DND-41 (cell line): ENCODE data around the gene AGTR1.

Experiments
- ATAC-seq: fragments of 200-7000 bp; cut with Tn5 transposase; 3 replicates; pipeline ENCODE4 v1.9.1; 2021; ENCODE audit warnings: low read depth; ENCODE audit not compliant: insufficient read depth
- DNase-seq: peaks from one replicate; pipeline ENCODE4 v3.0.0-alpha.2; 2020
- H2AFZ ChIP-seq: 2 replicates; pipeline ENCODE4 v1.6.0; 2012; ENCODE audit warnings: low read depth, low read length
- H3K27ac ChIP-seq: 2 replicates; pipeline ENCODE4 v1.5.1; 2012; ENCODE audit warnings: low read length, inconsistent platforms
- H3K27me3 ChIP-seq: fragments of 200-600 bp; sonication (generic); 2 replicates; pipeline ENCODE4 v1.6.0; 2012; ENCODE audit warnings: low read length, mild to moderate bottlenecking, inconsistent platforms; ENCODE audit not compliant: insufficient read depth, poor library complexity
- H3K36me3 ChIP-seq: 2 replicates; pipeline ENCODE4 v1.5.1; 2012; ENCODE audit warnings: low read length, inconsistent platforms; ENCODE audit not compliant: insufficient read depth
- H3K4me1 ChIP-seq: 2 replicates; pipeline ENCODE4 v1.5.1; 2012; ENCODE audit warnings: mild to moderate bottlenecking, low read length; ENCODE audit not compliant: insufficient read depth
- H3K4me2 ChIP-seq: 2 replicates; pipeline ENCODE4 v1.6.0; 2012; ENCODE audit warnings: mild to moderate bottlenecking, moderate library complexity, low read length, inconsistent platforms; ENCODE audit not compliant: insufficient read depth
- H3K4me3 ChIP-seq, 2 experiments: fragments of 200-600 bp in 1 of 2; shearing (Covaris generic) in 1 of 2; 2 replicates each; pipeline ENCODE4 v1.5.1; 2012 to 2016; ENCODE audit warnings: inconsistent platforms in 2 of 2, low read length in 2 of 2, mild to moderate bottlenecking in 2 of 2, low read depth in 1 of 2, moderate library complexity in 1 of 2
- H3K79me2 ChIP-seq: 2 replicates; pipeline ENCODE4 v1.6.0; 2012; ENCODE audit warnings: low read length, inconsistent platforms; ENCODE audit not compliant: insufficient read depth
- H3K9ac ChIP-seq: 2 replicates; pipeline ENCODE4 v1.6.0; 2012; ENCODE audit warnings: low read depth, mild to moderate bottlenecking, inconsistent platforms, low read length, moderate library complexity
- H3K9me3 ChIP-seq: 2 replicates; pipeline ENCODE4 v1.5.1; 2012; ENCODE audit warnings: low read length, moderate library complexity, mild to moderate bottlenecking, inconsistent platforms; ENCODE audit not compliant: insufficient read depth, severe bottlenecking
- H4K20me1 ChIP-seq: 2 replicates; pipeline ENCODE4 v1.6.0; 2012; ENCODE audit warnings: low read length; ENCODE audit not compliant: insufficient read depth
- EZH2 ChIP-seq: IDR thresholded peaks from 3 replicates; pipeline ENCODE4 v1.6.1; 2012; ENCODE audit warnings: borderline replicate concordance, low read depth, mild to moderate bottlenecking, moderate library complexity, low read length, inconsistent platforms; ENCODE audit not compliant: severe bottlenecking
- TF ChIP-seq, protein P1 (sequence below): IDR thresholded peaks from 2 replicates; pipeline ENCODE4 v1.5.1; 2012; ENCODE audit warnings: borderline replicate concordance, low read length, moderate library complexity, mild to moderate bottlenecking; ENCODE audit not compliant: poor library complexity, severe bottlenecking; ENCODE audit errors: extremely low read depth

AGTR1 gene

DNA sequence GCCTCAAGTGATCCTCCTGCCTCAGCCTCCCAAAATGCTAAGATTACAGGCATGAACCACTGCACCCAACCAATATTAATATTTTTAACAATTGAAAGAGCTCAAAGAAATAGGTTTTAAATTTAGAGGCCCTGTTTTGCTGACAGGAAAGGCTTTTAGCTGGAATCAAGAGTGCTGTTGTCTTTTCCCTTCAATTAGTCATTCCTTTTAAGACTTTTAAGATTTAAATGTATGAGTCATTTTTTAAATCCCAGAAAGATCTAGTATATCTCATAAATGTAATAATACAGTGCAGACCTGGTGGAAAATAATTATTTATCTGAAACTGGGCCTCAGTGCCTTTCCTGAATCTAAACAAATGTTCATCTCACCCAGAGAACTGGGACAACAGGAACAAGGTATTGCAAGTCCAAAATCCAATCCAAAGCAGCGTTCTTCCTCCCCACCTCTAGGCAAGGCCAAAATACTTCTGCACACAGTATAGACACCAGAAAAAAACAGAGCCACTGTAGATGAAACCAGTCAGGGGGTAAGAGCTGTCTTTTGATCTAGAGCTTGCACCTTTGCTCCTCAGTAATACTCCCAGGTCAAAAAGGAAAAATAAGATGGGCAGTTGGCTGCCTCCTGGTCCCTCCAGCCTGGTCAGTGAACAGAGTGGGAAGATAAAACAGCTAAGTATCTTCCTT lies 14.4 kb downstream of the AGTR1 start:
- no peak overlapping the region for H3K4me3 ChIP-seq
- H3K36me3 ChIP-seq: no peaks in the 10 kb centered on the region
- no peak overlapping the region for H3K27ac ChIP-seq
- TF ChIP-seq, protein P1, sequence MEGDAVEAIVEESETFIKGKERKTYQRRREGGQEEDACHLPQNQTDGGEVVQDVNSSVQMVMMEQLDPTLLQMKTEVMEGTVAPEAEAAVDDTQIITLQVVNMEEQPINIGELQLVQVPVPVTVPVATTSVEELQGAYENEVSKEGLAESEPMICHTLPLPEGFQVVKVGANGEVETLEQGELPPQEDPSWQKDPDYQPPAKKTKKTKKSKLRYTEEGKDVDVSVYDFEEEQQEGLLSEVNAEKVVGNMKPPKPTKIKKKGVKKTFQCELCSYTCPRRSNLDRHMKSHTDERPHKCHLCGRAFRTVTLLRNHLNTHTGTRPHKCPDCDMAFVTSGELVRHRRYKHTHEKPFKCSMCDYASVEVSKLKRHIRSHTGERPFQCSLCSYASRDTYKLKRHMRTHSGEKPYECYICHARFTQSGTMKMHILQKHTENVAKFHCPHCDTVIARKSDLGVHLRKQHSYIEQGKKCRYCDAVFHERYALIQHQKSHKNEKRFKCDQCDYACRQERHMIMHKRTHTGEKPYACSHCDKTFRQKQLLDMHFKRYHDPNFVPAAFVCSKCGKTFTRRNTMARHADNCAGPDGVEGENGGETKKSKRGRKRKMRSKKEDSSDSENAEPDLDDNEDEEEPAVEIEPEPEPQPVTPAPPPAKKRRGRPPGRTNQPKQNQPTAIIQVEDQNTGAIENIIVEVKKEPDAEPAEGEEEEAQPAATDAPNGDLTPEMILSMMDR: no peak
- TF ChIP-seq EZH2: no peak
- H3K79me2 ChIP-seq: no peaks in the 10 kb centered on the region
- H3K27me3 ChIP-seq: no peaks in the 10 kb centered on the region
- no peak overlapping the region for H3K9ac ChIP-seq
- H2AFZ ChIP-seq: no peak overlapping the region
- no peaks in the 10 kb centered on the region for H3K4me1 ChIP-seq
- H3K9me3 ChIP-seq: no peaks in the 10 kb centered on the region
- H3K4me2 ChIP-seq: no peak overlapping the region
- no peak for DNase-seq
- no peaks in the 10 kb centered on the region for H4K20me1 ChIP-seq
- ATAC-seq: no peak

DNA sequence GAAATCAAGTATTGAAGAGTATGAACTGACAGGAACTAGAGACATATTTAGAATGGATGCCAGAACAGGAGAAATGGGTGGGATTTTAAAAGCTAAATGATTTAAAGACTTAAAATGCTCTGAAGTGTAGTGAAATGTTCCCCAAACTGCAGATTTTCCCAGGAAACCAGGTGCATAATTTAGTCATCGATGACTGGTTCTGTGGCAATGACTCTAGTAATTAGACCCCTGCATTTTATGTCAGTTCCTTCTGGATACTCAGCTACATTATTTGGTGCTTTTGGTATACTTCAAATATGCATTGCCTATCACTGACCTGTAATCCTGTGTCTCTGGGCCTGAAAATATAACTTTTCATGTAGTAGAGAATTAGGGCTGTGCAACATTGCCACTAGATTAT lies 16.8 kb downstream of the AGTR1 start:
- no peaks in the 10 kb centered on the region for H3K27me3 ChIP-seq
- DNase-seq: no peak
- no peak for TF ChIP-seq EZH2
- TF ChIP-seq, protein P1: no peak
- H4K20me1 ChIP-seq: no peaks in the 10 kb centered on the region
- H3K36me3 ChIP-seq: no peaks in the 10 kb centered on the region
- no peaks in the 10 kb centered on the region for H3K9me3 ChIP-seq
- H3K27ac ChIP-seq: no peak overlapping the region
- no peak overlapping the region for H3K4me3 ChIP-seq
- no peak overlapping the region for H3K9ac ChIP-seq
- H3K79me2 ChIP-seq: no peaks in the 10 kb centered on the region
- H3K4me2 ChIP-seq: no peak overlapping the region
- no peaks in the 10 kb centered on the region for H3K4me1 ChIP-seq
- ATAC-seq: no peak
- no peak overlapping the region for H2AFZ ChIP-seq

DNA sequence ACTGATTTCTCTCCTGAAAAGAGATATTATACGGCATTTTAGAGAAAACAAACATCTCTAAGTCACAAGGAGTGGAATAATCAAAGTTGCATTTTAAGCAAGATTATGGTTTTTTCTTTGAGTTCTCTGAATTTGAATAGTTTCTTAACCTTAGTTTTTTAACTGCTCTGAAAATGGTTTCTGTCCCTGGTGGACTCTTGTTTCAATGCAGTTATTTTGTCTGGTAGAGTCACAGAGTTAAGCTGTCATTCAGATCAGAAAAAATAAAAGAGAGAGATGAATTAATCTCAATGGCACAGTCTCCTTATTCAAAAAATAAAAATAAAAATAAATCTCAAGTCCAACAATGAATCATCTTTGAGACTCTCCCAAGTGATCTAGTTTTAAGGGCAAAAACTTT lies 19.0 kb downstream of the AGTR1 start:
- Histone ChIP-seq H3K4me3 (no peak overlapping the region), H3K27ac (no peak overlapping the region), H3K27me3 (no peaks in the 10 kb centered on the region), H2AFZ (no peak overlapping the region), H3K4me1 (no peaks in the 10 kb centered on the region), H4K20me1 (no peaks in the 10 kb centered on the region), H3K79me2 (no peaks in the 10 kb centered on the region), H3K36me3 (no peaks in the 10 kb centered on the region), H3K4me2 (no peak overlapping the region), H3K9ac (no peak overlapping the region), H3K9me3 (no peaks in the 10 kb centered on the region)
- no peak for ATAC-seq
- DNase-seq: no peak
- TF ChIP-seq, protein P1: no peak
- no peak for TF ChIP-seq EZH2
